Caco-2 (cell line): Measurements from ENCODE around the gene CHAC1. TPM values are rescaled to one million over a fixed set of nuclear protein-coding genes. Genes with fewer than 3 reads are reported as not detected.

Experiments used
- BruUV-seq: library from RNA; stranded (reverse); fragments of 400-500 nt; replicated peaks from 2 replicates; lab custom pipeline; 2021; lab: Mats Ljungman, UMichigan
- CTCF ChIA-PET: fragments of 300-600 bp; sonication (Branson Sonifier 250); formaldehyde crosslinking; loops from one replicate; lab custom pipeline; 2022; ENCODE audit warnings: antibody characterized with exemption; lab: Charles Lee
- POLR2A ChIA-PET: fragments of 300-600 bp; sonication (Branson Sonifier 250); formaldehyde crosslinking; loops from one replicate; lab custom pipeline; 2022; ENCODE audit warnings: antibody characterized with exemption; lab: Charles Lee
- DNase-seq, 2 experiments: peaks; one replicate each; pipeline versions ENCODE4 v3.0.0 to v3.0.0-alpha.2; 2020 to 2022
- H3K27me3 ChIP-seq: replicated peaks from 2 replicates; pipeline ENCODE4 v1.6.0; 2011; ENCODE audit warnings: low read length; ENCODE audit not compliant: control insufficient read depth, insufficient read depth
- H3K36me3 ChIP-seq: 2 replicates; pipeline ENCODE4 v1.5.1; 2011; ENCODE audit warnings: low read length; ENCODE audit not compliant: control insufficient read depth, insufficient read depth
- H3K4me1 ChIP-seq: fragments of 250-450 bp; sonication (Bioruptor Pico); 2 replicates; pipeline ENCODE4 v1.5.1; 2020; ENCODE audit warnings: mild to moderate bottlenecking
- H3K4me3 ChIP-seq: 2 replicates; pipeline ENCODE4 v1.5.1; 2011; ENCODE audit warnings: low read depth, mild to moderate bottlenecking, control low read depth, low read length
- H3K9me3 ChIP-seq: fragments of 250-450 bp; sonication (Bioruptor Pico); 2 replicates; pipeline ENCODE4 v1.5.1; 2020; ENCODE audit warnings: mild to moderate bottlenecking, moderate library complexity
- H3K27ac Mint-ChIP-seq: one replicate; pipeline ENCODE4 v1.8.0; 2022; ENCODE audit warnings: mixed read lengths; ENCODE audit not compliant: unreplicated experiment
- H3K27me3 Mint-ChIP-seq: one replicate; pipeline ENCODE4 v1.8.0; 2022; ENCODE audit warnings: mixed read lengths; ENCODE audit not compliant: insufficient read depth, unreplicated experiment
- H3K36me3 Mint-ChIP-seq: one replicate; pipeline ENCODE4 v1.8.0; 2022; ENCODE audit warnings: mild to moderate bottlenecking, mixed read lengths; ENCODE audit not compliant: insufficient read depth, unreplicated experiment
- H3K4me1 Mint-ChIP-seq: one replicate; pipeline ENCODE4 v1.8.0; 2022; ENCODE audit warnings: low read depth, mixed read lengths; ENCODE audit not compliant: unreplicated experiment
- H3K4me3 Mint-ChIP-seq: one replicate; pipeline ENCODE4 v1.8.0; 2022; ENCODE audit warnings: mild to moderate bottlenecking, moderate library complexity, mixed read lengths; ENCODE audit not compliant: unreplicated experiment
- H3K9me3 Mint-ChIP-seq: one replicate; pipeline ENCODE4 v1.8.0; 2022; ENCODE audit warnings: mixed read lengths; ENCODE audit not compliant: unreplicated experiment
- CTCF ChIP-seq, 2 experiments: fragments of 200-600 bp in 1 of 2; IDR thresholded peaks; 1 replicate in 1 of 2; 2 replicates in 1 of 2; pipeline versions ENCODE4 v1.5.1 to v1.8.0; 2011 to 2022; ENCODE audit warnings: antibody characterized with exemption in 1 of 2, control low read depth in 1 of 2, inconsistent platforms in 1 of 2, low read depth in 1 of 2, low read length in 1 of 2, mild to moderate bottlenecking in 1 of 2, moderate library complexity in 1 of 2; ENCODE audit not compliant: insufficient read depth in 1 of 2, severe bottlenecking in 1 of 2, unreplicated experiment in 1 of 2
- intact Hi-C: fragments of 100-400 bp; cut with micrococcal nuclease; formaldehyde crosslinking; loops from one replicate; pipeline ENCODE4 v1.10.0; 2022; ENCODE audit not compliant: unreplicated experiment
- total RNA-seq: library from RNA; stranded (reverse); gene quantifications from 2 replicates; pipeline ENCODE4 v1.2.3, GENCODE V29; 2022

CHAC1 gene
- total RNA-seq, 1 experiment from 2014 or later, result 55.8 TPM

GRCh38 chr15:40941068-40941527, 12.2 kb upstream of the CHAC1 start:
- Mint-ChIP-seq H3K4me1 (no peaks in the 10 kb centered on the region), H3K4me3 (peak overlapping the region; percentile 79), H3K27me3 (no peaks in the 10 kb centered on the region), H3K36me3 (peaks cover 5% of the 10 kb centered on the region), H3K9me3 (no peaks in the 10 kb centered on the region), H3K27ac (peak overlapping the region; percentile 95)
- intact Hi-C loops, result loop anchor here (1.0 to 5.0 kb wide), 3 partner anchors 9 to 34 kb away; partner anchors contain the start of gene CHAC1
- peaks cover 12% of the 10 kb centered on the region for H3K4me1 ChIP-seq
- TF ChIP-seq CTCF (IDR thresholded peaks at IDR 0.05; ENCODE audit: insufficient read depth in 1 of 2, low read depth in 1 of 2, low read length in 1 of 2, severe bottlenecking in 1 of 2, unreplicated experiment in 1 of 2), result no peak
- H3K36me3 ChIP-seq, result no peaks in the 10 kb centered on the region
- peak overlapping the region; percentile 56 for H3K4me3 ChIP-seq
- ChIA-PET CTCF (interaction anchor here (0.6 to 4.3 kb wide), 21 partner anchors 7 to 290 kb away, joined by 3 to 56 read pairs (median 5); partner anchors contain the start of genes CHAC1, CHP1, DLL4 and VPS18), POLR2A (interaction anchor here (0.6 to 2.9 kb wide), 6 partner anchors 8 to 175 kb away, joined by 3 to 33 read pairs (median 10); partner anchors contain the start of genes CHAC1, DLL4 and INO80)
- no peaks in the 10 kb centered on the region for H3K9me3 ChIP-seq
- BruUV-seq, result TSS peak; percentile 88
- DNase-seq, result no peak
- no peaks in the 10 kb centered on the region for H3K27me3 ChIP-seq

- peak overlapping the region; percentile 95 for H3K27ac Mint-ChIP-seq
- peak; percentile 86 to 90 for DNase-seq
Observed at GRCh38 chr15:40941528-40942336, 11.5 kb upstream of the CHAC1 start.

More at GRCh38 chr15:40941528-40942336, 11.5 kb upstream of the CHAC1 start:
- H3K36me3 Mint-ChIP-seq, result peaks cover 5% of the 10 kb centered on the region
- TF ChIP-seq CTCF (IDR thresholded peaks at IDR 0.05; ENCODE audit: insufficient read depth in 1 of 2, low read depth in 1 of 2, low read length in 1 of 2, severe bottlenecking in 1 of 2, unreplicated experiment in 1 of 2), result peak; percentile 16 to 60
- intact Hi-C loops, result loop anchor here (1.0 to 5.0 kb wide), 4 partner anchors 9 to 77 kb away; partner anchors contain the start of gene CHAC1
- Histone ChIP-seq H3K27me3 (no peaks in the 10 kb centered on the region), H3K9me3 (no peaks in the 10 kb centered on the region), H3K4me3 (peak overlapping the region; percentile 56), H3K4me1 (peaks cover 12% of the 10 kb centered on the region), H3K36me3 (no peaks in the 10 kb centered on the region)
- ChIA-PET POLR2A (interaction anchor here (0.5 to 2.9 kb wide), 9 partner anchors 9 to 175 kb away, joined by 3 to 33 read pairs (median 6); partner anchors contain the start of genes CHAC1, DLL4 and INO80), CTCF (interaction anchor here (0.6 to 4.3 kb wide), 26 partner anchors 8 to 290 kb away, joined by 3 to 56 read pairs (median 4); partner anchors contain the start of genes CHAC1, CHP1, DLL4 and VPS18)
- H3K4me1 Mint-ChIP-seq, result no peaks in the 10 kb centered on the region
- peak overlapping the region; percentile 79 for H3K4me3 Mint-ChIP-seq
- no peaks in the 10 kb centered on the region for H3K9me3 Mint-ChIP-seq
- BruUV-seq, result no TSS peak
- no peaks in the 10 kb centered on the region for H3K27me3 Mint-ChIP-seq
